GM19099 (cell line): ENCODE results near the gene ANKS6.

Source experiments
- POLR2A ChIP-seq: IDR thresholded peaks from 3 replicates; pipeline ENCODE4 v1.6.1; 2011; ENCODE audit warnings: low read depth; ENCODE audit not compliant: insufficient read length; ENCODE audit errors: extremely low read depth

ANKS6 gene

GRCh38 chr9:98694943-98695342, 101.4 kb downstream of the ANKS6 start:
- TF ChIP-seq POLR2A, result no peak

- TF ChIP-seq POLR2A, result no peak
Observed at GRCh38 chr9:98692392-98692791, 104.0 kb downstream of the ANKS6 start.

GRCh38 chr9:98691890-98692289, 104.5 kb downstream of the ANKS6 start:
- TF ChIP-seq POLR2A, result no peak

- TF ChIP-seq POLR2A, result no peak
Observed at GRCh38 chr9:98690686-98691085, 105.7 kb downstream of the ANKS6 start.

GRCh38 chr9:98688710-98689495, 107.5 kb downstream of the ANKS6 start:
- no peak for TF ChIP-seq POLR2A

- no peak for TF ChIP-seq POLR2A
Observed at GRCh38 chr9:98687911-98688310, 108.4 kb downstream of the ANKS6 start.

GRCh38 chr9:98686961-98687855, 109.1 kb downstream of the ANKS6 start:
- no peak for TF ChIP-seq POLR2A
